Measurements from ENCODE around the gene ARPP19.
"Not testable (repeated sequence)": the region's sequence is repeated elsewhere in the genome, so short reads cannot be mapped to it uniquely, and the experiment has no call there.

The ARPP19 gene

GRCh38 chr15:52512869-52513268 is 56.0 kb downstream of the ARPP19 start:
- DNase-seq (ENCODE audit: low read depth): not testable (repeated sequence)

GRCh38 chr15:52511084-52511483 is 57.7 kb downstream of the ARPP19 start:
- no peak for DNase-seq (ENCODE audit: low read depth)

GRCh38 chr15:52509500-52510245 is 59.2 kb downstream of the ARPP19 start:
- no peak for DNase-seq (ENCODE audit: low read depth)

GRCh38 chr15:52506549-52506948 is 62.3 kb downstream of the ARPP19 start:
- DNase-seq (ENCODE audit: low read depth): no peak

- no peak for DNase-seq (ENCODE audit: low read depth)
These were observed 63.7 kb downstream of the ARPP19 start for GRCh38 chr15:52505151-52505550.

GRCh38 chr15:52503788-52504496 is 64.9 kb downstream of the ARPP19 start:
- no peak for DNase-seq (ENCODE audit: low read depth)

GRCh38 chr15:52502608-52503007 is 66.2 kb downstream of the ARPP19 start:
- no peak for DNase-seq (ENCODE audit: low read depth)

GRCh38 chr15:52499506-52499905 is 69.3 kb downstream of the ARPP19 start:
- DNase-seq (ENCODE audit: low read depth): no peak

- no peak for DNase-seq (ENCODE audit: low read depth)
These were observed 70.1 kb downstream of the ARPP19 start for GRCh38 chr15:52498706-52499105.
